GM23338 (cell line): ENCODE measurements around the gene SPDYE2B. TPM values are rescaled to one million over a fixed set of nuclear protein-coding genes. Genes with fewer than 3 reads are reported as not detected.
"Not testable (repeated sequence)": the region's sequence is repeated elsewhere in the genome, so short reads cannot be mapped to it uniquely, and the experiment has no call there.

Experiments used
- ATAC-seq: fragments of 200-7000 bp; cut with Tn5 transposase; 3 replicates; pipeline ENCODE4 v1.9.1; 2020
- DNase-seq: peaks from one replicate; pipeline ENCODE4 v3.0.0-alpha.2; 2015; ENCODE audit warnings: low spot score
- H2AFZ ChIP-seq: fragments of 200-600 bp; sonication (generic); 2 replicates; pipeline ENCODE4 v1.8.0; 2016; ENCODE audit warnings: antibody characterized with exemption, mild to moderate bottlenecking, moderate library complexity
- H3F3A ChIP-seq: fragments of 200-600 bp; sonication (generic); replicated peaks from 2 replicates; pipeline ENCODE4 v1.8.0; 2017; ENCODE audit warnings: antibody characterized with exemption, mixed run types, low read depth
- H3K27ac ChIP-seq: fragments of 200-600 bp; sonication (generic); 2 replicates; pipeline ENCODE4 v1.6.1; 2016; ENCODE audit warnings: low read depth
- H3K27me3 ChIP-seq: fragments of 200-600 bp; sonication (generic); 2 replicates; pipeline ENCODE4 v1.8.0; 2016; ENCODE audit warnings: mild to moderate bottlenecking, mixed run types, moderate library complexity; ENCODE audit not compliant: insufficient read depth
- H3K36me3 ChIP-seq: fragments of 200-600 bp; sonication (generic); 2 replicates; pipeline ENCODE4 v1.8.0; 2016; ENCODE audit warnings: mild to moderate bottlenecking; ENCODE audit not compliant: insufficient read depth
- H3K4me1 ChIP-seq: fragments of 200-600 bp; sonication (generic); 2 replicates; pipeline ENCODE4 v1.8.0; 2016; ENCODE audit warnings: mild to moderate bottlenecking, moderate library complexity; ENCODE audit not compliant: insufficient read depth
- H3K4me2 ChIP-seq: fragments of 200-600 bp; sonication (generic); 2 replicates; pipeline ENCODE4 v1.7.1; 2017; ENCODE audit warnings: mixed run types
- H3K4me3 ChIP-seq: fragments of 200-600 bp; sonication (generic); 2 replicates; pipeline ENCODE4 v1.6.1; 2016; ENCODE audit warnings: mixed run types
- H3K79me2 ChIP-seq: fragments of 200-600 bp; sonication (generic); replicated peaks from 2 replicates; pipeline ENCODE4 v1.8.0; 2017; ENCODE audit warnings: mild to moderate bottlenecking; ENCODE audit not compliant: insufficient read depth
- H3K9me2 ChIP-seq: fragments of 200-600 bp; sonication (generic); 2 replicates; pipeline ENCODE4 v1.8.0; 2017; ENCODE audit not compliant: insufficient read depth
- H4K20me1 ChIP-seq: fragments of 200-600 bp; sonication (generic); replicated peaks from 2 replicates; pipeline ENCODE4 v1.8.0; 2017; ENCODE audit warnings: mild to moderate bottlenecking; ENCODE audit not compliant: insufficient read depth
- H3K27ac Mint-ChIP-seq: 2 replicates; pipeline ENCODE4 v1.8.0; 2020; ENCODE audit warnings: inconsistent platforms, mild to moderate bottlenecking, moderate library complexity, mixed read lengths
- H3K27me3 Mint-ChIP-seq: 3 replicates; pipeline ENCODE4 v1.8.0; 2022; ENCODE audit warnings: low read depth, mild to moderate bottlenecking, moderate library complexity, mixed read lengths, inconsistent platforms; ENCODE audit not compliant: insufficient read depth, poor library complexity
- H3K36me3 Mint-ChIP-seq: 3 replicates; pipeline ENCODE4 v1.8.0; 2021; ENCODE audit warnings: low read depth, mild to moderate bottlenecking, inconsistent platforms, moderate library complexity, mixed read lengths
- H3K4me1 Mint-ChIP-seq: 3 replicates; pipeline ENCODE4 v1.8.0; 2020; ENCODE audit warnings: mild to moderate bottlenecking, inconsistent platforms, mixed read lengths
- H3K4me3 Mint-ChIP-seq: 3 replicates; pipeline ENCODE4 v1.8.0; 2021; ENCODE audit warnings: moderate library complexity, mild to moderate bottlenecking, inconsistent platforms, mixed read lengths
- H3K9me3 Mint-ChIP-seq: 3 replicates; pipeline ENCODE4 v1.8.0; 2020; ENCODE audit warnings: moderate library complexity, mild to moderate bottlenecking, inconsistent platforms, mixed read lengths
- polyA plus RNA-seq: library from polyadenylated mRNA; unstranded; fragments of >200 nt; fragmentation: Nextera tagmentation; extraction: Ambion mirVana; gene quantifications from 2 replicates; pipeline ENCODE4 v1.2.1, GENCODE V29; 2016
- total RNA-seq: library from RNA; depleted of rRNA; stranded (reverse); fragments of >200 nt; shearing (Covaris generic); gene quantifications from 2 replicates; pipeline ENCODE4 v1.2.3, GENCODE V29; 2014

SPDYE2B gene
- total and polyA plus RNA-seq, 2 experiments from 2014 or later = 1.7 TPM; not detected in 1

DNA sequence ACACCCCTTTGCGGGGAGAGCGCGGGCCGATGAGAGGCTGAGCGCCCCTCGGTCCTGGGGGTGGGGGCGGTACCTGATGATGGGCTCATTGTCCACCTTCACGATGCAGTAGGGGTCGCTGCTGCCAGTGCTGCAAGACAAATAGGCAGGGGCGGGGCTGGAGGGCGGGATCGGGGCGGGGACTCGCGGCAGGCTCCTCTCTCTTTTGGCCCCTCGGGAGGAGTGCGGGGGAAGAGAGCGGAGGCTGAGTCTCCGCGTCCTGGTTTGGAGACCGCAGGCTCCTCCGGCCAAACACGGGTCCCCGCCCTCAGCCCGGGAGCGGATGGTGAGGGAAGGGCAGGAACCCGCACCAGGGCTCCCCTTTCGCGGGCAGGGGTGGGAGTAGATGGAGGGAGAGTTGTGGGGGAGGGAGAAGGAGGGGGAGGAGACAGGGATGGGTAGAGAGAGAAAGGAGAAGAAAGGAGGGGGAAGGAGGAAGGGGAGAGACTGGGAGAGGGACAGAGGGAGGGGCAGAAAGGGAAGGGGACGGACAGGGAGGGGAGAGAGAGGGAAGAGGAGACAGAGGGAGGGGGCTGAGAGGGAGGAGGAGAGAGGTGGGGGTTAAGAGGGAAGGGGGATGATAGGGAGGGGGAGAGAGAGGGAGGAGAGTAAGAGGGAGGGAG, 39.0 kb upstream of the SPDYE2B start:
- DNase-seq, H3K27ac Mint-ChIP-seq, H3F3A ChIP-seq, H3K4me1 Mint-ChIP-seq, H4K20me1 ChIP-seq, H3K27me3 ChIP-seq, H3K4me1 ChIP-seq, H3K27me3 Mint-ChIP-seq, H3K36me3 ChIP-seq, H3K9me3 Mint-ChIP-seq, H3K36me3 Mint-ChIP-seq, H3K4me2 ChIP-seq, H2AFZ ChIP-seq, H3K4me3 ChIP-seq, H3K4me3 Mint-ChIP-seq, H3K79me2 ChIP-seq, H3K27ac ChIP-seq, H3K9me2 ChIP-seq: not testable (repeated sequence)
- ATAC-seq = peak; percentile 72

DNA sequence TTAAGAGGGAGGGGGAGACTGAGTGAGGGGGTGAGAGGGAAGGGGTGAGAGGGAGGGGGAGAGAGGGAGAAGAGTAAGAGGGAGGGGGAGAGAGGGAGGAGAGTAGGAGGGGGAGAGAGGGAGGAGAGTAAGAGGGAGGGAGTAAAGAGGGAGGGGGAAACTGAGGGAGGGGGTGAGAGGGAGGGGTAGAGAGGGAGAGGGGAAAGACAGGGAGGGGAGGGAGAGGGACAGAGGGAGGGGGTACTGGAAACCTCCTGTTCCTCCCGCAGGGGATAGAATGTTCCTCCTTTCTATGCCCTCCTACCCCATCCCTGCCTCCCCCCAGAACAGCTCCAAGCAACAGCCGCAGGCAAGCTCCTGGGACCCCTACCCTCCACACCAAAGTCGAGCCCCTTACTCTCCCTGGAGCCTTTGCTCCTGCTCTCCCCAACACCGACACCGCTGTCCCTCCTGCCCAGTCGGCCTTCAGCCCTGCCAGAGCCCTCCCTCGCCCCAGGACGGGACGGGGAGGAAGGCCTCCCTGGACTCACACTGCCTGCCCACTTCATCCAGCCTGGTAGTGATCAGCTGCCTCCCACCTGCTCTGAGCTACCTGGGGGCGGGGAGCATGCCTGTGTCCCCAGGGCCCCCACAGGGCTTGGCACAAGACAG, 38.3 kb upstream of the SPDYE2B start:
- H3K27ac Mint-ChIP-seq, ATAC-seq, H3K4me3 ChIP-seq, H4K20me1 ChIP-seq, H3K4me1 Mint-ChIP-seq, H3K9me3 Mint-ChIP-seq, H3K27ac ChIP-seq, H3F3A ChIP-seq, H3K4me2 ChIP-seq, H3K27me3 ChIP-seq, H3K79me2 ChIP-seq, H3K27me3 Mint-ChIP-seq, H3K4me3 Mint-ChIP-seq, H3K9me2 ChIP-seq, H3K36me3 Mint-ChIP-seq, H3K36me3 ChIP-seq, H3K4me1 ChIP-seq, H2AFZ ChIP-seq: not testable (repeated sequence)
- DNase-seq = peak; percentile 0

- H3F3A ChIP-seq, H3K27me3 ChIP-seq, H3K27me3 Mint-ChIP-seq, H3K9me2 ChIP-seq, H3K9me3 Mint-ChIP-seq, H3K4me3 Mint-ChIP-seq, H3K4me1 ChIP-seq, H3K4me1 Mint-ChIP-seq, H3K79me2 ChIP-seq, H3K4me2 ChIP-seq, ATAC-seq, H3K4me3 ChIP-seq, DNase-seq, H4K20me1 ChIP-seq, H2AFZ ChIP-seq, H3K27ac Mint-ChIP-seq, H3K36me3 Mint-ChIP-seq, H3K36me3 ChIP-seq, H3K27ac ChIP-seq: not testable (repeated sequence)
These were observed 36.4 kb upstream of the SPDYE2B start for GRCh38 chr7:102613575-102614345.

- not testable (repeated sequence) for H3K27me3 Mint-ChIP-seq, H3K27ac ChIP-seq, ATAC-seq, H2AFZ ChIP-seq, H3K27me3 ChIP-seq, H4K20me1 ChIP-seq, H3K4me1 ChIP-seq, H3K9me2 ChIP-seq, H3K36me3 ChIP-seq, H3F3A ChIP-seq, H3K4me3 Mint-ChIP-seq, H3K9me3 Mint-ChIP-seq, H3K36me3 Mint-ChIP-seq, H3K4me2 ChIP-seq, H3K79me2 ChIP-seq, H3K4me3 ChIP-seq, H3K4me1 Mint-ChIP-seq, H3K27ac Mint-ChIP-seq, DNase-seq
These were observed 35.8 kb upstream of the SPDYE2B start for GRCh38 chr7:102614346-102614697.

DNA sequence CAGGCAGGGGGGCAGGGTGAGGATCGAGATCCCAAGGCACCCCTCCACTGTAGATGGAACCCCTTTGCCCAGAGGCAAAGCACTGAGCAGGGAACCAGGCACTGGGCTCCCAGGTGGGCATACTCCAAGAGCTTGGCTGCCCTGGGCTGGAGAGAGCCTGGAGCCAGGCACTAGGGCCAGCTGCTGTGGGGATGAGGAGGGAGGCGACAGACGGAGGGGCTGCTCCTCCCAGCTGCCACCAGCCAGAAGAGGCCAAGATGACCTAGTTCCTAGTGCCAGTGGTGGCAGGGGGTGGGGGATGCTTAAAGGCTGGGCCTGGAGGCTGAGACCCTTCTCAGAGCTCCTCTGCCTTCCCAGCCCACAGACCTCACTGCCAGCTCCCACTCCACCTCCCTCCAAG, 35.2 kb upstream of the SPDYE2B start:
- not testable (repeated sequence) for H2AFZ ChIP-seq, H3K36me3 Mint-ChIP-seq, H3K27ac ChIP-seq, H3K4me2 ChIP-seq, H3F3A ChIP-seq, H3K4me3 Mint-ChIP-seq, H3K27ac Mint-ChIP-seq, H3K27me3 Mint-ChIP-seq, H3K4me3 ChIP-seq, H3K79me2 ChIP-seq, H3K36me3 ChIP-seq, H4K20me1 ChIP-seq, H3K9me3 Mint-ChIP-seq, H3K9me2 ChIP-seq, H3K4me1 Mint-ChIP-seq, DNase-seq, H3K27me3 ChIP-seq, H3K4me1 ChIP-seq
- ATAC-seq = peak; percentile 8

DNA sequence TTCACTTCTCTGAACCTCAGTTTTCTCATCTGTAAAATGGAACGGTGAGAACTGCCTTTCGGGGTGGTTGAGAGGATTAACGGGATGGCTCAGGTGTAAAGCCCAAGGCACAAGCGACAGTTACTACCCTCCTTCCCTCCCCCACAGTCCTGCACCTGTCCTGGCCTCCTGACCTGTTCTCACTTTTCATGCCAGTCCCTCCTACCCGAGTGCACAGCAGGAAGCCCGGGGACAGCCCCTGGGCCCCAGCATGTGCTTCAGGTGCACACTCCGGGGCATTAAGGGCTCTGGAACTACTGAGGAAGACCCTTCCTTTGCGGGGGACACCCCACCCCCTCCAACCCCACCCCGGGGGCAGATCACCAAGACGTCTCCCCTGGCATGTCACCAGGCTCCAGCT, 34.2 kb upstream of the SPDYE2B start:
- not testable (repeated sequence) for H4K20me1 ChIP-seq, H3K79me2 ChIP-seq, H3K36me3 Mint-ChIP-seq, H3K4me3 Mint-ChIP-seq, H3K4me1 ChIP-seq, H3K9me3 Mint-ChIP-seq, H3K27me3 Mint-ChIP-seq, ATAC-seq, DNase-seq, H3K27me3 ChIP-seq, H3K4me3 ChIP-seq, H3K4me2 ChIP-seq, H3K27ac Mint-ChIP-seq, H3F3A ChIP-seq, H3K4me1 Mint-ChIP-seq, H3K27ac ChIP-seq, H3K9me2 ChIP-seq, H3K36me3 ChIP-seq, H2AFZ ChIP-seq
